Keratinocyte (primary cell): Measurements from ENCODE around the gene DVL1. TPM values are rescaled to one million over a fixed set of nuclear protein-coding genes. Genes with fewer than 3 reads are reported as not detected.

ENCODE experiments used
- DNase-seq: peaks from one replicate; pipeline ENCODE4 v3.0.0-alpha.2; 2011; ENCODE audit warnings: low read depth, missing footprints, low spot score
- FAIRE-seq: peaks from 2 replicates; lab custom pipeline; 2011; peaks lifted over from hg19 to GRCh38; lab: Jason Lieb, UNC
- H2AFZ ChIP-seq: 2 replicates; pipeline ENCODE4 v1.6.0; 2012; ENCODE audit warnings: low read length, control low read depth, inconsistent platforms; ENCODE audit not compliant: control insufficient read depth
- H3K27ac ChIP-seq: 2 replicates; pipeline ENCODE4 v1.5.1; 2011; ENCODE audit warnings: low read length; ENCODE audit not compliant: control insufficient read depth, insufficient read depth
- H3K27me3 ChIP-seq: 3 replicates; pipeline ENCODE4 v1.6.0; 2011; ENCODE audit warnings: low read length; ENCODE audit not compliant: control insufficient read depth, insufficient read depth; ENCODE audit errors: extremely low read depth
- H3K36me3 ChIP-seq, 2 experiments: 2 replicates in 1 of 2; 3 replicates in 1 of 2; pipeline ENCODE4 v1.5.1; 2011; ENCODE audit warnings: low read length in 2 of 2, mild to moderate bottlenecking in 1 of 2; ENCODE audit not compliant: control insufficient read depth in 2 of 2, insufficient read depth in 2 of 2; ENCODE audit errors: extremely low read depth in 1 of 2
- H3K4me1 ChIP-seq: 3 replicates; pipeline ENCODE4 v1.5.1; 2011; ENCODE audit warnings: low read length; ENCODE audit not compliant: control insufficient read depth, insufficient read depth; ENCODE audit errors: extremely low read depth
- H3K4me2 ChIP-seq: 3 replicates; pipeline ENCODE4 v1.6.0; 2011; ENCODE audit warnings: low read depth, low read length; ENCODE audit not compliant: control insufficient read depth, insufficient read depth; ENCODE audit errors: extremely low read depth
- H3K4me3 ChIP-seq, 3 experiments: fragments of 200-600 bp in 1 of 3; sonication (generic) in 1 of 3; 2 replicates in 2 of 3; 3 replicates in 1 of 3; pipeline ENCODE4 v1.5.1; 2011 to 2016; ENCODE audit warnings: low read length in 3 of 3, mild to moderate bottlenecking in 3 of 3, control low read depth in 2 of 3, inconsistent platforms in 1 of 3, low read depth in 1 of 3, mixed read lengths in 1 of 3, mixed run types in 1 of 3, moderate library complexity in 1 of 3; ENCODE audit not compliant: control insufficient read depth in 2 of 3, insufficient read depth in 2 of 3; ENCODE audit errors: extremely low read depth in 1 of 3
- H3K79me2 ChIP-seq: 2 replicates; pipeline ENCODE4 v1.6.0; 2012; ENCODE audit warnings: low read length; ENCODE audit not compliant: control insufficient read depth, insufficient read depth
- H3K9ac ChIP-seq: 3 replicates; pipeline ENCODE4 v1.6.0; 2011; ENCODE audit warnings: low read length; ENCODE audit not compliant: control insufficient read depth, insufficient read depth; ENCODE audit errors: extremely low read depth
- H3K9me1 ChIP-seq: 3 replicates; pipeline ENCODE4 v1.6.0; 2011; ENCODE audit warnings: low read length; ENCODE audit not compliant: control insufficient read depth, insufficient read depth; ENCODE audit errors: extremely low read depth
- H3K9me3 ChIP-seq: 2 replicates; pipeline ENCODE4 v1.5.1; 2012; ENCODE audit warnings: low read depth, low read length; ENCODE audit not compliant: control insufficient read depth
- H4K20me1 ChIP-seq: 3 replicates; pipeline ENCODE4 v1.6.0; 2011; ENCODE audit warnings: low read length; ENCODE audit not compliant: control insufficient read depth, insufficient read depth; ENCODE audit errors: extremely low read depth
- CTCF ChIP-seq, 3 experiments: IDR thresholded peaks in 1 of 3; conservative IDR thresholded peaks in 1 of 3; optimal IDR thresholded peaks in 1 of 3; 2 replicates in 2 of 3; 3 replicates in 1 of 3; pipeline versions ENCODE3 to v1.5.1; 2011; ENCODE audit warnings: low read length in 3 of 3, mild to moderate bottlenecking in 3 of 3, moderate library complexity in 2 of 3, control low read depth in 1 of 3, inconsistent platforms in 1 of 3; ENCODE audit not compliant: insufficient read depth in 2 of 3; ENCODE audit errors: extremely low read depth in 1 of 3
- EZH2 ChIP-seq: IDR thresholded peaks from one replicate; pipeline ENCODE4 v1.6.1; 2012; ENCODE audit warnings: inconsistent platforms, mild to moderate bottlenecking, low read length, moderate library complexity
- dilution Hi-C: fragments of 300-500 bp; cut with MboI; formaldehyde crosslinking; loops from one replicate; pipeline ENCODE4 v1.7.0; 2020; ENCODE audit warnings: low sequenced_read_pairs; ENCODE audit not compliant: extremely low pct_ligation_motif_present
- polyA plus RNA-seq, 5 experiments: library from polyadenylated mRNA; depleted of rRNA in 3 of 5; stranded (reverse) in 3 of 5; stranded (forward) in 1 of 5; unstranded in 1 of 5; fragments of >200 nt; gene quantifications; 1 replicate in 1 of 5; 2 replicates in 3 of 5; 3 replicates in 1 of 5; pipeline versions ENCODE4 v1.2.1 to v1.2.3, GENCODE V29; 2011 to 2012; ENCODE audit warnings: missing spikeins in 2 of 5, low read depth in 1 of 5, low replicate concordance in 1 of 5

The DVL1 gene
- polyA plus RNA-seq, 1 donor (not counting 4 experiments of a cell fraction or from before 2014, with no cell fraction given) = 31.6 TPM

- Histone ChIP-seq H3K4me2 (no peak overlapping the region), H3K9me3 (no peaks in the 10 kb centered on the region), H3K36me3 (peaks cover 13 to 30% of the 10 kb centered on the region in 2 experiments), H2AFZ (no peak overlapping the region), H4K20me1 (peaks cover 38% of the 10 kb centered on the region), H3K9ac (no peak overlapping the region), H3K27me3 (peaks cover 5% of the 10 kb centered on the region), H3K4me1 (peaks cover 23% of the 10 kb centered on the region), H3K9me1 (no peaks in the 10 kb centered on the region), H3K27ac (no peak overlapping the region), H3K4me3 (no peak overlapping the region), H3K79me2 (peaks cover 16% of the 10 kb centered on the region)
- FAIRE-seq (no peak), DNase-seq (no peak)
- TF ChIP-seq CTCF (optimal IDR thresholded peaks at IDR 0.05 in 1 of 3, IDR thresholded peaks at IDR 0.05 in 1 of 3, conservative IDR thresholded peaks at IDR 0.05 in 1 of 3; ENCODE audit: extremely low read depth in 1 of 3, insufficient read depth in 2 of 3, low read length in 3 of 3) (no peak), EZH2 (no peak)
- dilution Hi-C loops = no loop called here
Observed at GRCh38 chr1:1336931-1337792, 12.1 kb downstream of the DVL1 start.

DNA sequence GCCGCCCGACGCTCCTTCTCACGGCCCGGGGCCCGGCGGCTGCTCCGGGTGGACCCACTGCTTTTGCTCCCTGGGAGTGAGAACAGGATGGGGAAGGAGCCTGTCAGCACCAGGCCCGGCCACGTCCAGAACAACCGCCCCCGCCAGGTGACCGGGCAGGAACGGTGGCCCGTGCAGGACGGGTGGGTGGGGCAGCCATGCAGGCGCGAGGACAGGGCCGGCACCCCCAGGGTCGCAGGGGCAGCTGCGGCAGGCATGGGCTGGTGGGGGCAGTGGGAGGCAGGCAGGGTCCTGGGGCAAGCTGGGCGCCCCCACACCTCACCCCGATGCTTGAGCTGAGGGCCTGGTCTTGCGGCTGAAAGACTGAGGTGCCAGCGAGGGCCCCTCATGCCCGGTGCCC is 12.8 kb downstream of the DVL1 start:
- H2AFZ ChIP-seq = no peak overlapping the region
- no peak overlapping the region for H3K9ac ChIP-seq
- FAIRE-seq (no peak), DNase-seq (no peak)
- peaks cover 28% of the 10 kb centered on the region for H3K4me1 ChIP-seq
- H4K20me1 ChIP-seq = peaks cover 40% of the 10 kb centered on the region
- H3K27me3 ChIP-seq = peaks cover 7% of the 10 kb centered on the region
- dilution Hi-C loops = no loop called here
- no peak overlapping the region for H3K4me3 ChIP-seq
- peaks cover 12% of the 10 kb centered on the region for H3K79me2 ChIP-seq
- peaks cover 12 to 24% of the 10 kb centered on the region in 2 experiments for H3K36me3 ChIP-seq
- TF ChIP-seq EZH2 (no peak), CTCF (optimal IDR thresholded peaks at IDR 0.05 in 1 of 3, IDR thresholded peaks at IDR 0.05 in 1 of 3, conservative IDR thresholded peaks at IDR 0.05 in 1 of 3; ENCODE audit: extremely low read depth in 1 of 3, insufficient read depth in 2 of 3, low read length in 3 of 3) (no peak)
- no peaks in the 10 kb centered on the region for H3K9me1 ChIP-seq
- H3K9me3 ChIP-seq = no peaks in the 10 kb centered on the region
- H3K27ac ChIP-seq = no peak overlapping the region
- H3K4me2 ChIP-seq = no peak overlapping the region
